GM12872 (cell line): Measurements from ENCODE around the gene UBE2E1.

Source experiments
- CTCF ChIP-seq: IDR thresholded peaks from 3 replicates; pipeline ENCODE4 v1.5.1; 2011; ENCODE audit warnings: low read depth, mild to moderate bottlenecking, low read length, moderate library complexity; ENCODE audit not compliant: insufficient read depth

The UBE2E1 gene

DNA sequence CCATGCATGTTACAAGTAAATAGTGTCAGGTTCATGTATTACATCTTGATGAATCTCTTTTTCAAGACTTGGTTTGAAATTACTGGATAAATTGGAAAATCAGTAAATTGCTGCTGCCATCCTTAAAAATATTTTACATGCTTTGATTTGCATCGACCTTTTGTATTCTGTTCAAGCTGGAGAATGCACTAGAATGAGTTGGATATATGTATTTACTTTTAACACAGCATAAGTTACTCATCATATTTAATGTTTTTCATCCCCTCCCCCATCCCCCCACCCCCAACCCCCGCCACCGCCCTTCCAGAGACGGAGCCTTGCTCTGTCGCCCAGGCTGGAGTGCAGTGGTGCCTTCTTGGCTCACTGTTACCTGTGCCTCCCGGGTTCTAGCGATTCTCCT is 16.8 kb downstream of the UBE2E1 start:
- no peak for TF ChIP-seq CTCF

DNA sequence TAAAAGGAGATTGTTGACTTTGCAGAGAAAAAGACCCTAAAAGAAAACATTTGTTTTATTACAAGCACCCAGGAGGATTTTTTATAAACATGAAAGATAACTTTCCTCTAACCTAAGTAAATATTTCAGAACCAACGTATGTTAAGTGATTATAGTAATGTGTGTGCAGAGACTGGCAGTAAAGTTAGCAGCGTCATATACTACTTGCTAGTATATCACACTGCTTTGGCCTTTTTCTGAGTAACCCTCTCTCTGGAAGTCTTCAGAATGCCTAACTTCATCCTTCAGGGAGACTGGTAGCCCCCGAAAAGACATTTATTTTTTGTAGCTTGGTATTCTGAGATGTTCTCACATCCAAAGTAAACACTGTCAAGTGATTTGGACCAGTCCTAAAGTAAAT is 17.9 kb downstream of the UBE2E1 start:
- no peak for TF ChIP-seq CTCF

GRCh38 chr3:23824699-23825444 is 19.1 kb downstream of the UBE2E1 start:
- TF ChIP-seq CTCF = no peak

DNA sequence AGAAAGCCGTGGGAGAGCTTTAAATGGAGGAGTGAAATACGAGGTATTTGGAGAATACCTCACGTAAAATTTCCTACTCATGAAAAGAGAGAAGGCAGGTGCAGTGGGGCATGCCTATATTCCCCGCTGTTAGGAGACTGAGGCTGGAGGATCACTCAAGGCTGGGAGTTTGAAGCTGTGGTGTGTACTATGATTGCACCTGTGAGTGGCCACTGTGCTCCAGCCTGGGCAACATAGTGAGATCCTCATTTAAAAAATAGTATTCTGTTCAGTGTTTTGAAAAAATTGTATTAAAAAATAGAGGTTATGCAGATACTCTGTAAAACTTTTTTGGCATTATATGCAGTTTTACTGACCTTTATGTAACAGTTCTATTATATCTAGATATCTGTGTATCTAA is 20.0 kb downstream of the UBE2E1 start:
- no peak for TF ChIP-seq CTCF

DNA sequence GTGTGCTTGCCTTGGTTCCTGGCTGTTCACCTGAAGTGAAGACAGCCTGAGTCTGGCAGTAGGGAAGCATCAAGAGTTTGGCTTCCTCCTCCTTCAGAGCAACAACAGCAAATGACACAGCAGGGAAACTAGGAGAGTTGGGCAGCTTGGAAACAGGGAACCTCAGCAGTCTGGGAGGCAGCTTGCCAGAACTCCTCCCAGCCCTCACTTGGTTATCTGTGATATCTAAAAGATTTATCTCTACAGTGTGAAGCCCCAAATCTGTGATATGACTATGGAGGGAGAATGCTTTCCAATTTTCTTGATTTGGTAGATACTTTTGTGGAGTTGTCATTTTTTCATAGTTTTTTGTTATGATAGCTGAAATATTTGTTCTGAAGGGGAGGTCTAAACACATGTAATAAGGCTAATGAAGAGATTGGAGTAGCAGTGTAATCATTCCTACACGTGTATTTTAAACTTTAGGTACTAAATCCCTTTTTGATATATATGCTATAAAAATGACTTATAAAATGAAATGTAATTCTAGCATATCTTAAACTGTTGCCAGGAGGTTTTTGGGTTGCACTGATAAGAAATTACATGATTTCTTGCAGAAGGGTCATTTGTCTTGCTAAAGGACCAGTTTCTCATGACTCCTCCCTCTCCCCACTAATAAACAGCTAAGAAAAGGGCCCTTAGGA is 20.8 kb downstream of the UBE2E1 start:
- no peak for TF ChIP-seq CTCF

DNA sequence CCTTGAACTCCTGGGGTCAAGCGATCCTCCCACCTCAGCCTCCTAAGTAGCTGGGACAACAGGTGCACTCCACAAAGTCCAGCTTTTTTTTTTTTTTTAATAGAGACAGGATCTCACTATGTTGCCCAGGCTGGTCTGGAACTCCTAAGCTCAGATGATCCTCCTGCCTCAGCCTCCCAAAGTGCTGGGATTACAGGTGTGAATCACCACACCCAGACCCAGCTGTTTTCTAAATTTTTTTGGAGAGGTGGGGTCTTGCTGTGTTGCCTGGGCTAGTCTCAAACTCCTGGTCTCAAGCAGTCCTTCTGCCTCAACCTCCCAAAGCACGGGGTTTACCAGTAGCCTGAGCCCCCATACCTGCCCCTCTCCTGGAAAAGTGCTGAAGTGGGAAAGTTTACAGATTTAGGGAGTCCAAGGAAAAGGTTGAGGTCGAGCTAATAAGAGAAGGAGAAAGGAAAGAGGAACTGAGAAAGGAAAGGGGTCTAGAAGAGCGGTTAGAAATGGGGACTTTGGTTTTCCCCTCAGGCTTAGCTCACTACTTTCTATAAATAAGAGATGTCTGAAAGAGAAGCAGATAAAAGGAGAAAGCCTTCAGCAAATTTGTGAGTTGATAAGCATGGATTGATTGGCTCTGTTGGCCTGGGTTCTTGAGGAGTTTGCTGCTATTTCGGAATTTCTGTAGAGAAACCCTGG is 23.6 kb downstream of the UBE2E1 start:
- no peak for TF ChIP-seq CTCF

GRCh38 chr3:23830869-23831484 is 25.2 kb downstream of the UBE2E1 start:
- TF ChIP-seq CTCF = no peak
